NT2/D1 (cell line): ENCODE measurements around the gene HOXB5.
A peak's percentile ranks its signal among the peaks of the same experiment; 100 is the strongest.

Experiments used
- SUZ12 ChIP-seq: IDR thresholded peaks from 2 replicates; pipeline ENCODE4 v1.6.1; 2011; ENCODE audit not compliant: insufficient read length, insufficient read depth; ENCODE audit errors: extremely low read depth
- YY1 ChIP-seq: IDR thresholded peaks from 2 replicates; pipeline ENCODE4 v1.6.1; 2011; ENCODE audit not compliant: insufficient read length, insufficient read depth
- ZNF274 ChIP-seq: IDR thresholded peaks from 2 replicates; pipeline ENCODE4 v1.6.1; 2011; ENCODE audit warnings: mild to moderate bottlenecking, low read depth, low read length

GRCh38 chr17:48577946-48578615, 15.5 kb downstream of the HOXB5 start, which contains the start of gene HOXB4:
- no peak for TF ChIP-seq ZNF274
- TF ChIP-seq YY1: no peak
- TF ChIP-seq SUZ12: peak; percentile 54
